GM12874 (cell line): ENCODE data around the gene AMIGO2.

ENCODE experiments used
- TF ChIP-seq, protein P1 (sequence below): IDR thresholded peaks from 2 replicates; pipeline ENCODE4 v1.5.1; 2011; ENCODE audit warnings: low read depth, mild to moderate bottlenecking, control low read depth, low read length, moderate library complexity; ENCODE audit not compliant: insufficient read depth

AMIGO2 gene, protein sequence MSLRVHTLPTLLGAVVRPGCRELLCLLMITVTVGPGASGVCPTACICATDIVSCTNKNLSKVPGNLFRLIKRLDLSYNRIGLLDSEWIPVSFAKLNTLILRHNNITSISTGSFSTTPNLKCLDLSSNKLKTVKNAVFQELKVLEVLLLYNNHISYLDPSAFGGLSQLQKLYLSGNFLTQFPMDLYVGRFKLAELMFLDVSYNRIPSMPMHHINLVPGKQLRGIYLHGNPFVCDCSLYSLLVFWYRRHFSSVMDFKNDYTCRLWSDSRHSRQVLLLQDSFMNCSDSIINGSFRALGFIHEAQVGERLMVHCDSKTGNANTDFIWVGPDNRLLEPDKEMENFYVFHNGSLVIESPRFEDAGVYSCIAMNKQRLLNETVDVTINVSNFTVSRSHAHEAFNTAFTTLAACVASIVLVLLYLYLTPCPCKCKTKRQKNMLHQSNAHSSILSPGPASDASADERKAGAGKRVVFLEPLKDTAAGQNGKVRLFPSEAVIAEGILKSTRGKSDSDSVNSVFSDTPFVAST

DNA sequence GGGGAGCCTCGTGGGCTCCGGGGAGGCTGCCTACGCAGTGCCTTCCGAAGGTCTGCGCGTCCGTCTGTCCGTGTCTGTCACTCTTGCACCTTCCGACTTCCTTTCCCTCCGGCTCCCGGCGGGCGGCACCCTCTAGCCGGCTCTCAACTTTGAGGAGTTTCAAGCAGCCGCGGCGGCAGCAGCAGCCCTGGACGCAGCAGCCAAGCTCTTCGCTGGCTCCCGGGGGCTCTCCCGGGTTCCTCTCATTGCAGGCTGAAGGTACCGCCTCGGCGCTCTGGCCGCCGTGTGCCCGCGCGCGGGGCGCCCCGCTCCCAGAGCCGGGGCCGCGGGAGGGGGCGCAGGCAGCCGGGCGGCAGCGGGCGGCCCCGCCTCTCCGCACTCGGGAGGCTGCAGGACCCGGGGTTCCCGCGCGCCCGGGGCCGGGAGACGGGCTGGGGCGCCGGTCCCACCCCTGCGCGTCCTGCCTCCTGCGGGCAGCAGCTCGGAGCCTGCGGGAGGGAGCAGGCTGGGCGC, at the start of gene AMIGO2, which contains the start of gene PCED1B:
Gene AMIGO2, minus strand, starts transcription at position 492 of the 513 bp plus-strand sequence. CDS start 957 bp downstream, outside the sequence.
Gene PCED1B, plus strand, starts transcription at position 154 of the 513 bp plus-strand sequence. CDS start 155,443 bp downstream, outside the sequence.
- TF ChIP-seq, protein P1, sequence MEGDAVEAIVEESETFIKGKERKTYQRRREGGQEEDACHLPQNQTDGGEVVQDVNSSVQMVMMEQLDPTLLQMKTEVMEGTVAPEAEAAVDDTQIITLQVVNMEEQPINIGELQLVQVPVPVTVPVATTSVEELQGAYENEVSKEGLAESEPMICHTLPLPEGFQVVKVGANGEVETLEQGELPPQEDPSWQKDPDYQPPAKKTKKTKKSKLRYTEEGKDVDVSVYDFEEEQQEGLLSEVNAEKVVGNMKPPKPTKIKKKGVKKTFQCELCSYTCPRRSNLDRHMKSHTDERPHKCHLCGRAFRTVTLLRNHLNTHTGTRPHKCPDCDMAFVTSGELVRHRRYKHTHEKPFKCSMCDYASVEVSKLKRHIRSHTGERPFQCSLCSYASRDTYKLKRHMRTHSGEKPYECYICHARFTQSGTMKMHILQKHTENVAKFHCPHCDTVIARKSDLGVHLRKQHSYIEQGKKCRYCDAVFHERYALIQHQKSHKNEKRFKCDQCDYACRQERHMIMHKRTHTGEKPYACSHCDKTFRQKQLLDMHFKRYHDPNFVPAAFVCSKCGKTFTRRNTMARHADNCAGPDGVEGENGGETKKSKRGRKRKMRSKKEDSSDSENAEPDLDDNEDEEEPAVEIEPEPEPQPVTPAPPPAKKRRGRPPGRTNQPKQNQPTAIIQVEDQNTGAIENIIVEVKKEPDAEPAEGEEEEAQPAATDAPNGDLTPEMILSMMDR: peak; percentile 47

DNA sequence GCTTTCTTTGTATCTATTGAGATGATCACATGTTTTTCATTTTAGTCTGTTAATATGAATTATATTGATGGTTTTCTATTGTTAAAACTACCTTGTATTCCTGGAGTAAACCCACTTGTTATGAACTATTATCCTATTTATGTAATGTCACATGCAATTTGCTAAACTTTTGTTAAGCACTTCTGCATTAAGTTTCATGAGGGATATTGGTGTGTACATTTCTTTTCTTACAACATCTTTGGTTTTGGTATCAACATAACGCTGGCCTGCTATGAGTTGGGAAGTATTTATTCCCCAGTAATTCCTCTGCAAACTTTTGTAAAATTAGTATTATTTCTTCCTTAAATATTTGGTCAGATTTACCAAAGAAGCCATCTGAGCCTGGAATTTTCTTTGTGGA, 46.5 kb upstream of the AMIGO2 start:
- TF ChIP-seq, protein P1: no peak

DNA sequence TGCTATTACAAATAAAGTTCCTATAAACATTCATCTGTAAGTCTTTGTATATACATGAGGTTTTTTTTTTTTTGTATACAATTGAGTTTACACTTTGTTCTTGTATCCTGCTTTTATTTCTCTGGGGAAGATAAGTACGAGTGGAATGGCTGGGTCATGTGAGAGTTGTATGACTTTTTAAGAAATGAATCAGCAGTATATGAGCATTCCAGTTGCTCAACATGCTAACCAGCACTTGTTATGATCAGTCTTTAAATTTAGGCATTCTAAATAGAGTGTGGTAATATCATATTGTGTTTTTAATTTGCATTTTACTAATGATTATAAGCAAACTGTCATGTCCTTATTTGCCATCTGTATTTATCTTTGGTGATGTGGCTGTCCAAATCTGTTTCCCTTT, 44.7 kb upstream of the AMIGO2 start:
- TF ChIP-seq, protein P1: no peak

DNA sequence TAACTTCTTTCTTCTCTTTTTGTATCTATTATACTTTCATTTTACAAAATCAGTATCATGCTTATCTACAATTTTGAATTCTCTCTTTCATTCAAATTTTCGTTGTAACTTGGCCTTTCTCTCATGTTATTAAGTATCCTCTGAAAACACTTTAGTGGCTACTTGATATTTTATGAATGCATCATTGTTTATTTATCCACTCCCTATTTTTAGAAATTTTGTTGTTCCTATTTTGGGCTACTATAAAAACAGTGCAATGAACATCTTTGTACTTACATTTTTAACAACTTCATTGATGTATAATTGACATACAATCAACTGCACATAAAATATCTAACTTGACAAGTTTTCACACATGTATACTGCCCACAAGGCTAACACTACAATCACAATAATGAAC, 44.0 kb upstream of the AMIGO2 start:
- TF ChIP-seq, protein P1: no peak

DNA sequence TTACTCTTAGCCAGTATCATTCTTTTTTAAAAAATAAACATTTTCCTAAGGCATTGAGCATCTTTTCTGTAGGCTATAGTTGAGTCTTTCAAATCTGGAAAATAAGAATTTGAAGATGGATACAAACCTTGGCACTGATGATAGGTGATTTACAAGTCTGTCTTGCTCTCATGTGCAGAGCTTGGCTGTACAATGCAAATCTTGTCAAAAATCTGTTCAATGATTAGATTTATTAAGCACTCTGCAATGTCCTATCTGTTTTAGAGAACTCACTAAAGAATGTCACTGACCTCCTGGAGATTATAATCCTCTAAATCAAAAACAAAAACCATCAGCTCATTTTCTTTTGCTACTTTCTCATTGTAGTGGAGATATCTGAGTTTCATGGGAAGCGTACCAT, 42.8 kb upstream of the AMIGO2 start:
- TF ChIP-seq, protein P1: no peak

DNA sequence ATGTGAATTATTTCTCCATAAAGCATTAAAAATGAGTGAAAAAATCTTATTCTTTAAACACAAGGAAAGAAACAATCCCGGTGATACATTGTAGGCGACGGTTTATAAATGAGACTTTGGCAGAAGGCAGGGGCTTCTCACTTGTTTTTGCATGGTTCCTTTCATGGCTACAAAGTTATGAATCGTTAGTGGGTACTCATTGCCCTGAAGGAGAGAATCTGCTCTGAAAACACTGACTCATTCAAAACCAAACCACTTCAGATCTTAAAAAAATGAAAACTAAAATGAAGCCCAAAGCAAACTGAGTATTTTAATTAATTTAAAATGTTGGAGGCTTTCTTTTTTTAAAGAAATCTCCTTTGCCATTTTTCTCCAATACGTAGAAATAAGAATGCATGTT, 41.4 kb upstream of the AMIGO2 start:
- TF ChIP-seq, protein P1: no peak

DNA sequence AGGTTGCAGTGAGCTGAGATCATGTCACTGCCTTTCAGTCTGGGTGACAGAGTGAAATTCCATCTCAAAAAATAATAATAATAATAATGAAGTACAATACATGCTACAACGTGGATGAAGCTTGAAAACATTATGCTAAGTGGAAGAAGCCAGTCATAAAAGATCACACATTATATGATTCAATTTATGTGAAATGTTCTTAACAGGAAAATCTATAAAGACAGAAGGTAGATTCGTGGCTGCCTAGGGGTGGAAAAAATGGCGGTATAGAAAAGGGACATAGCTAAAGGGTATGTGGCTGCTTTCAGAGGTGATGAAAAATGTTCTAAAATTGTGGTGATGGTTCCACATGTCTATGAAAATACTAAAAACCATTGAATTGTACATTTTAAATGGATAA, 41.0 kb upstream of the AMIGO2 start:
- TF ChIP-seq, protein P1: no peak
